Naive thymus-derived CD8-positive, alpha-beta T cell (primary cell): ENCODE data around the gene QTRT2. TPM values are rescaled to one million over a fixed set of nuclear protein-coding genes. Genes with fewer than 3 reads are reported as not detected.

ENCODE experiments used
- ATAC-seq, 2 donors: fragments of 150-1000 bp; cut with Tn5 transposase in 1 of 2; sonication (Bioruptor Pico), chemical (Tn5 transposase) in 1 of 2; 1 replicate in 1 of 2; 2 replicates in 1 of 2; pipeline ENCODE4 v1.10.0; 2021; ENCODE audit warnings: mild to moderate bottlenecking in 2 of 2, moderate library complexity in 2 of 2
- POLR2A ChIA-PET: fragments of 350-600 bp; sonication (Branson Sonifier 250); formaldehyde crosslinking; loops from one replicate; lab custom pipeline; 2021; ENCODE audit warnings: antibody characterized with exemption; lab: Charles Lee
- DNase-seq, 10 donors: peaks; one replicate each; pipeline versions ENCODE4 v3.0.0 to v3.0.0-alpha.2; 2020 to 2022
- H3K27ac Mint-ChIP-seq, 10 donors: one replicate each; pipeline ENCODE4 v1.8.0; 2020 to 2022; ENCODE audit warnings: mild to moderate bottlenecking in 10 of 10, mixed read lengths in 10 of 10, moderate library complexity in 4 of 10, inconsistent platforms in 1 of 10
- H3K27me3 Mint-ChIP-seq, 5 donors: one replicate each; pipeline ENCODE4 v1.8.0; 2021 to 2022; ENCODE audit warnings: mixed read lengths in 5 of 5
- H3K36me3 Mint-ChIP-seq, 3 donors: one replicate each; pipeline ENCODE4 v1.8.0; 2020 to 2022; ENCODE audit warnings: mixed read lengths in 3 of 3, mild to moderate bottlenecking in 2 of 3, inconsistent platforms in 1 of 3
- H3K4me1 Mint-ChIP-seq, 4 donors: one replicate each; pipeline ENCODE4 v1.8.0; 2021 to 2022; ENCODE audit warnings: mixed read lengths in 4 of 4
- H3K4me3 Mint-ChIP-seq, 10 donors: one replicate each; pipeline ENCODE4 v1.8.0; 2020 to 2022; ENCODE audit warnings: mild to moderate bottlenecking in 10 of 10, mixed read lengths in 10 of 10, moderate library complexity in 6 of 10, inconsistent platforms in 1 of 10
- H3K9me3 Mint-ChIP-seq, 9 donors: one replicate each; pipeline ENCODE4 v1.8.0; 2020 to 2022; ENCODE audit warnings: mixed read lengths in 9 of 9, mild to moderate bottlenecking in 3 of 9, inconsistent platforms in 1 of 9, moderate library complexity in 1 of 9
- polyA plus RNA-seq, 3 donors: library from polyadenylated mRNA; unstranded; fragments of 300-500 nt; fragmentation: Illumina TruSeq; gene quantifications; one replicate each; pipeline ENCODE4 v1.2.3, GENCODE V29; 2021
- total RNA-seq, 8 experiments: library from RNA in 2 of 8; stranded (reverse) in 2 of 8; gene quantifications; one replicate each; pipeline ENCODE4 v1.2.3 and lab custom pipeline; 2021 to 2026

Gene QTRT2
- total and polyA plus RNA-seq, 5 experiments from 2014 or later, result 8.1 to 36.3 (median 12.9) TPM

DNA sequence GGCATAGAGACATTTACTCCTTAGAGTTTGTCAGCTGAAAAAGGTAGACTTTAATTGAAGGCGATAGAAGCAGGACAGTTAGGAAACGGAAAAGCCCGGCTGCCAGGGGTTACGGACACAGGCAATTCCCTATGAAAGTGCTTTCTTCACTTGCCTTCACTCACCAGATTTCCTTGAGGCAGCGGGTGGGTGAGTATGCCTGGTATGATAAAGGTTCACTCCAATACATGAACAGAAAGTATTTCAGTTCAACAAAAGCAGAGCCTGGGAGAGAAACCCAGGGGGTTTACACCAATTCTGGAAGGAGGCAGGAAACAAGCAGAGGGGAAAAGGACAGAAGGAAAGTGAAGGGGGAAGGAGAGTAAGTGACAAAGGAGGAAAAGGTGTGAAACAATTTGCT lies 53.9 kb downstream of the QTRT2 start:
- no peak overlapping the region for H3K4me3 Mint-ChIP-seq
- POLR2A ChIA-PET, result no interaction called here
- H3K4me1 Mint-ChIP-seq, result no peaks in the 10 kb centered on the region
- no peaks in the 10 kb centered on the region for H3K36me3 Mint-ChIP-seq
- H3K27ac Mint-ChIP-seq, result no peak overlapping the region
- H3K9me3 Mint-ChIP-seq, result no peaks in the 10 kb centered on the region
- no peak for DNase-seq
- no peak for ATAC-seq
- peaks cover 2 to 28% (median 16%) of the 10 kb centered on the region in 5 donors for H3K27me3 Mint-ChIP-seq

DNA sequence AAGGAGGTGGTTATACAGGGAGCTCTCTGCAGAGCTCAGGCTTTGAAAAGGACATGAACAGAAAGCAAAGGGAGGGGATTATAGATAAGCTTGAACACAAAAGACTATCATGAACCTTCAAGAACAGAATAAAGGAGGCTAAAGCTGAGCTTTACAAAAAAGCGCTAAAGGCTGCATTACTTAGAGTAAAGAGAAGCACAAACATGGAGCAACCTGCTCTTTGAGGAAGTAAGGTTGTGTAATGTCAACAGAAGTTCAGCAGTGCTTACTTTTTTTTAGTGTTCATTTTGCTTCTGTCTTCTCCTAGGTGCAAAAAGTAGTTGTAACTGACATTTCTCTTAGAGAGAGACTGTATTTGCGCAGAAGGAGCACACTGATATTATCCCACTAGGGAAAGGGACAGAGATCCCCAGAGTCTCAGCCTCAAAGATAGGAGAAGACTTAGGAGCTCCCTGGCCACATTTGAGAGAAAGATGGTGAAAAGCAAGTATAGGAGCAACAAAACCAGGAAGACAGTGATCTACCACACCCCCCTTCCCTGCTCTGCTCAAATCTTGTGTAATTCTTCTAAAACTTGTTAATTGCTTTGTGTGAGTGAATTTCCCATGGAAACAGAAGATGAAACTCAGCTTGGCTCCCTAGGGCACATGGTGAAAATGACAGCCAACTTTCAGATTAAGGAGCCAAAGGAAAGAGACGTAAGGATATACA lies 54.7 kb downstream of the QTRT2 start:
- POLR2A ChIA-PET, result no interaction called here
- no peaks in the 10 kb centered on the region for H3K36me3 Mint-ChIP-seq
- ATAC-seq, result no peak
- H3K4me1 Mint-ChIP-seq, result no peaks in the 10 kb centered on the region
- H3K27me3 Mint-ChIP-seq, result peaks cover 2 to 28% (median 16%) of the 10 kb centered on the region in 5 donors
- no peak for DNase-seq
- H3K4me3 Mint-ChIP-seq, result no peak overlapping the region
- no peaks in the 10 kb centered on the region for H3K9me3 Mint-ChIP-seq
- H3K27ac Mint-ChIP-seq, result no peak overlapping the region

DNA sequence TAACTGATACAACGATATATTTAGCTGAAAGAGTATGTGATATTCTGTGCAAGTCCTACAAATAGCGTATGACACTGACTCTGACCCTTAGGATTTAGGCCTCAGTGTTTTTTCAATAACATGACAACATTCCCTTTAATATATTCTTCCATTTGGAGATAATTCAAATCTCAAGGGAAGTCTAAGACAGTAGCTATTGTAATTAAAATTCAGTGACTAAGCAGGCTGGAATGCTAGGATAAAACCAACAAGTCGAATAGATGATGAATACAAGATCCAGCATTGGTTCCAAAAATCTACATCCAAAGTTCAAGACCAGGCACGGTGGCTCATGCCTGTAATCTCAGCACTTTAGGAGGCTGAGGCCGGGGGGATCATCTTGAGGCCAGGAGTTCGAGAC lies 56.2 kb downstream of the QTRT2 start:
- POLR2A ChIA-PET, result no interaction called here
- no peak overlapping the region for H3K4me3 Mint-ChIP-seq

DNA sequence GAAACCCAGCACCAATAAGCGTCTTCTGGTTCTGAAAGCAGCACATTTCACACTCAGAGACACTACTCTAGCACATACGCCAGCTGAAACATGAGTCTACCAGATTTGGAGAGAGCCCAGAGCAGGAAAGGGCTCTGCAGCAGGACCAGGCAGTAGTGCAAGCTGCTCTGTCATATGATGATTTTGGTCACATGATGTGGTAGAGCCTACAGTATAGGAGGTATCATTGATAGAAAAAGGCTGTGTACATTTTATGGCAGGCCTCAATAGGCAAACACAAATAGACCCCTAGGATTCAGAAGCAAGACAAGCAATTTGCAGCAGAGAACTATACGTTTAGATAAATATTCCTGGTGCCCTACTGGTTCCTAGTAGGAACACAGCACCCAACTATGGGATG lies 58.2 kb downstream of the QTRT2 start:
- no peaks in the 10 kb centered on the region for H3K36me3 Mint-ChIP-seq
- H3K9me3 Mint-ChIP-seq, result no peaks in the 10 kb centered on the region
- no peak overlapping the region for H3K27ac Mint-ChIP-seq
- H3K4me3 Mint-ChIP-seq, result no peak overlapping the region
- ATAC-seq (no peak), DNase-seq (no peak)
- no peaks in the 10 kb centered on the region for H3K4me1 Mint-ChIP-seq
- POLR2A ChIA-PET, result no interaction called here
- peaks cover 0 to 27% (median 9%) of the 10 kb centered on the region in 5 donors for H3K27me3 Mint-ChIP-seq

More for the DNA sequence above, 56.2 kb downstream of the QTRT2 start:
- Mint-ChIP-seq H3K36me3 (no peaks in the 10 kb centered on the region), H3K27ac (no peak overlapping the region), H3K9me3 (no peaks in the 10 kb centered on the region), H3K4me1 (no peaks in the 10 kb centered on the region), H3K27me3 (peaks cover 2 to 28% (median 15%) of the 10 kb centered on the region in 5 donors)
- no peak for DNase-seq
- ATAC-seq, result no peak

DNA sequence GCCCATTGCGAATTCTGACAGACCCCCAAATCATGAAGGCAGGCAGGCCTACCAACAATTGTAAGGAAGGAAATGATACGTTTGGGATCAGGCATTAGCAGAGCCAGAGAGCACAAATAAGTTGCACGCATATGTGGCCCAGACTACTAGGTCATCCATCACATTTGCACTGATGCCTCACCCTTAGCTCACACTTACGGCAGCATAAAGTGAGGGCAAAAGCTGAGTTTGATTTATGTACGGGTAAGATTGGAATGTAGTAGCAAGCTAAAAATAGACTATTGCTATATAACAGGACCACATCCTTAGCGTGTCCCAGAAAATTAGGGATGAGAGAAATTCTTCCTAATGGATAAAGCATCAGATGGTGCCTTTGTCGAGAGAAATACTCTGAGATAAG lies 58.6 kb downstream of the QTRT2 start:
- H3K27ac Mint-ChIP-seq, result no peak overlapping the region
- no peaks in the 10 kb centered on the region for H3K4me1 Mint-ChIP-seq
- POLR2A ChIA-PET, result no interaction called here
- H3K27me3 Mint-ChIP-seq, result peaks cover 0 to 23% (median 8%) of the 10 kb centered on the region in 5 donors
- no peak overlapping the region for H3K4me3 Mint-ChIP-seq
- no peaks in the 10 kb centered on the region for H3K36me3 Mint-ChIP-seq
- no peaks in the 10 kb centered on the region for H3K9me3 Mint-ChIP-seq
- DNase-seq (no peak), ATAC-seq (no peak)

DNA sequence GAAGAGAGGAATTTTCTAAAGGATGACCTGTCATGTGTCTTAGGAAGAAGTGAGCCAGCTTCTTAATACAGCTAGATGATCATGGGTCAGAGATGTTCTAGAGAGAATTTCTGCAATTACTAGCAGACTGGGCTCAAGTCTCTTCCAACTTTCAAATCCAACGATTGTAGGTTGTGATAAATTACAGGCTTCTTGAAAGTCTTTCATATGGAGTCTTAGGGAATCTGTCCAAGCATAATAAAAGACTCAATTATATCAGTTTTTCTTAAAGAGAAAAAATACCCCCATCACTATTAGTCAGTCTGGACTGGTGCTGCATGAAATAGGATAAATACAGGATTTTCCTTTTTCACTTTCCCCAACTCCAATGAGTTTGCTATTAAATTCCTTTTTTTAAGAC lies 63.2 kb downstream of the QTRT2 start:
- no peak overlapping the region for H3K27ac Mint-ChIP-seq
- H3K9me3 Mint-ChIP-seq, result no peaks in the 10 kb centered on the region
- POLR2A ChIA-PET, result no interaction called here
- H3K4me3 Mint-ChIP-seq, result no peak overlapping the region
- peaks cover 2 to 10% (median 9%) of the 10 kb centered on the region in 5 donors for H3K27me3 Mint-ChIP-seq
- no peaks in the 10 kb centered on the region for H3K4me1 Mint-ChIP-seq
- ATAC-seq (no peak), DNase-seq (no peak)
- H3K36me3 Mint-ChIP-seq, result no peaks in the 10 kb centered on the region

DNA sequence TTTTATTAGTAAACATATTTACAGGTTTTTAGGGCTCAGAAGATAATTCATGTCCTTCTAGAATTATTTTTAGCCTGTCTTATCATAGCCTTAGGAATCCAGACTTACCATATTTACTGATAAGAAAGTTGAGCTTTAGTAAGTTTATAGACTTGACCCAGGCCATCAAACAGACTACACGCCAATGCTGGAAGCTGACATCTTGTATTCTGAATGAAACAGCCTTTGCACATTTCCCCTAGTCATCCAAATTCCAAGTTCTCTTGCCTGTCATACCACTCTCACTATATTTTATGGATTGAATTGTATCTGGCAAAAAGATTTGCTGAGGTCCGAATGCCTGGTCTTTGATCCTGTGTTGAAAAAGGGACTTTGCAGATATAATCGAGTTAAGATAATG lies 63.7 kb downstream of the QTRT2 start:
- Mint-ChIP-seq H3K4me3 (no peak overlapping the region), H3K27me3 (peaks cover 2 to 10% (median 9%) of the 10 kb centered on the region in 5 donors), H3K4me1 (no peaks in the 10 kb centered on the region), H3K9me3 (no peaks in the 10 kb centered on the region), H3K27ac (no peak overlapping the region), H3K36me3 (no peaks in the 10 kb centered on the region)
- DNase-seq (no peak), ATAC-seq (no peak)
- POLR2A ChIA-PET, result no interaction called here

DNA sequence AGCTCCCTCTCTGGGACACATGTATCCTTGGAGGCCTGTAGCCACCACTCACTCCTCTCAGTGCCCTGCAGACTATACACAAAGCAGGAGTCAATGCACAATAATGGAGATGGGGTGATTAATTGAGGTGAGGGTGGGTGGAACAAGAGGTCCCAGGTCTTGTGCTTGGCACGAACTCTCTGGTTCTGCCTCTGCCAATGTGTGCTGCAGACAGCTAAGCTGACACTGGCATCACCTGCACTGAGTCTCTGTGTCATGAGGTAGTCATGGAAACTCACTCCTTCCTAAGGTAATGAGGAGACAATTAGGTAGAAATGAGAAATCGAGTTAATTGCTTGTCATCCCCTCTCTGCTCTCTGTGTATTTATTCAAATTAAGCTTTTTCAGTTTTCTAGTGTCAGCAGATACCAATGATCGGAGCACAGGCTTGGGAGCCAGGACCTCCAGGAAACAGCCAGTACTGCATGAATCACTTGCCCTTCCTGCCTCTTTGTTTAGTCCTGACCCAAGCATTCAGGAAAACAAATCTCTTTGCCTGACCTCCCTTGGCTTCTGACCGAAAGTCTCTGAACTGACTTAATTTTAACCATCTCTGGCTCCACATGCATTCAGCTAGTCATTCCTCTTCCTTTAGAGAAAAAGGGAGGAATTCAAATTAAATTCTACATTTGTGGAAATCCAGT lies 65.6 kb downstream of the QTRT2 start:
- Mint-ChIP-seq H3K27ac (no peak overlapping the region), H3K36me3 (no peaks in the 10 kb centered on the region), H3K9me3 (no peaks in the 10 kb centered on the region), H3K27me3 (peaks cover 2 to 10% (median 9%) of the 10 kb centered on the region in 5 donors), H3K4me1 (no peaks in the 10 kb centered on the region), H3K4me3 (no peak overlapping the region)
- no peak for DNase-seq
- ATAC-seq, result no peak
- POLR2A ChIA-PET, result no interaction called here

DNA sequence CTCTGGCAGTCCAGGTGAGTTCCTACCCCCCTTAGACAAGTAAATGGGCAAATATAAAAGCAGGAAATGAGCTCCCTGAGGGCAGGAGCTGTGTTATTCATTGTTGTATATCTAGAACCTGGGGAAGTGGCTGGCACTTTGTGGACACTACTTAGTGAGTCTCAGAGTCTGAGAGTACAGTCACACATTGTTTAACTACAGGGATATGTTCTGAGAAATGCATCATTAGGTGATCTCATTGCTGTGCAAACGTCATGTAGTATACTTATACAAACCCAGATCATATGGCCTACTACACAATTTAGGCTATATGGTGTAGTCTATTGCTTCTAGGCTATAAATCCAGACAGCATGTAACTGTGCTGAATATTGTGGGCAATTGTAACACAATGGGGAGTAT lies 69.9 kb downstream of the QTRT2 start:
- no peak for ATAC-seq
- POLR2A ChIA-PET, result no interaction called here

DNA sequence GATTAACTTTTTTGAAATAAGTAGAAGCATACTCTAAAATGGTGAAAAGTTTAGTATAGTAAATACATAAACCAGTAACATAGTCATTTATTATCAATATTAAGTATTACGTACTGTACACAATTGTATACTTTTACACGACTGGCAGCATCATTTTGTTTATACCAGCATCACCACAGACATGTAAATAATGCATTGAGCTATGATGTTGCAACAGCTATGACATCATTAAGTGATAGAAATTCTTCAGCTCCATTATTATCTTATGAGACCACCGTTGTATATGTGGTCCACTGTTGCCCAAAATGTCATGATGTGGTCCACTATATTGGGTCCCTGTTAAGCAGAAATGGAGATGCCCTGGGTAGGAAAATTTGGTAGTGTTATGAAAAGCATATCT lies 71.0 kb downstream of the QTRT2 start:
- no peak for ATAC-seq
- Mint-ChIP-seq H3K36me3 (no peaks in the 10 kb centered on the region), H3K9me3 (no peaks in the 10 kb centered on the region), H3K27me3 (peaks cover 2 to 15% (median 9%) of the 10 kb centered on the region in 5 donors), H3K27ac (no peak overlapping the region), H3K4me1 (no peaks in the 10 kb centered on the region), H3K4me3 (no peak overlapping the region)
- DNase-seq, result no peak
- POLR2A ChIA-PET, result no interaction called here

More for the DNA sequence above, 69.9 kb downstream of the QTRT2 start:
- Mint-ChIP-seq H3K36me3 (no peaks in the 10 kb centered on the region), H3K9me3 (no peaks in the 10 kb centered on the region), H3K4me1 (no peaks in the 10 kb centered on the region), H3K27ac (no peak overlapping the region), H3K27me3 (peaks cover 2 to 10% (median 9%) of the 10 kb centered on the region in 5 donors), H3K4me3 (no peak overlapping the region)
- DNase-seq, result no peak

DNA sequence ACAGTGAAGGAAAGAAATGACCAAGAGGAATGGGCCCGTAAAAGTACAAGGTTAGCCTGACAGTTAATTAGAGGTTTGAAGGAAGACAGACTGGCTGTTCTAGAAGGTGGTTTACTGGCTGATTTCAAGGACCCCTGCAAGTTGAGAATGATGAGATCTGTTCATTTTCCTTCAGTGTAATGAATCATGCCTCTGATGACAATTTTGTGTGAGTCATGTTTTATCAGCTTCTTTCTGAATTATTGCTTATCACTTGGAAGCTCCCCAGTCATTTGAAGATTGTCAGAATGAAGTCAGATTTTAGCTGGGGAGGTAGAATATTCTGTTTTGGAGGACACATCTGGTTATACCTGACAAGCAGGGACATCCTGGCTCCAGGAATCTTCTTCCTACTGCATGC lies 71.7 kb downstream of the QTRT2 start:
- Mint-ChIP-seq H3K27me3 (peaks cover 2 to 15% (median 9%) of the 10 kb centered on the region in 5 donors), H3K27ac (no peak overlapping the region), H3K4me3 (no peak overlapping the region), H3K36me3 (no peaks in the 10 kb centered on the region), H3K9me3 (no peaks in the 10 kb centered on the region), H3K4me1 (no peaks in the 10 kb centered on the region)
- POLR2A ChIA-PET, result no interaction called here
- no peak for DNase-seq
- no peak for ATAC-seq

DNA sequence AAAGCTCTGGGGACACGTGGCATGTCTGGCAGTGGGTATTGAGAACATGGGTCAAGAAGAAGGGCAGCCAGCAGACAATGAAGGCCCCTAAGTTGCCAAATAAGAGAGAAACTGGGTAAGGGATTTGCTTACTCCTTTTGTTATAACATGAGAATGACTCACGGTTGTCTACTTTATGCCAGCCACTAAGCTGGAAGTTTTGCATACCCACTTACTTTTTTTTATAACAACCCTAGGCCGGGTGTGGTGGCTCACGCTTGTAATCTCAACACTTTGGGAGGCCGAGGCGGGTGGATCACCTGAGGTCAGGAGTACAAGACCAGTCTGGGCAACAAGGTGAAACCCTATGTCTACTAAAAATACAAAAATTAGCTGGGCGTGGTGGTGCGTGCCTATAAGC lies 72.3 kb downstream of the QTRT2 start:
- Mint-ChIP-seq H3K27ac (no peak overlapping the region), H3K36me3 (no peaks in the 10 kb centered on the region), H3K4me3 (no peak overlapping the region), H3K9me3 (no peaks in the 10 kb centered on the region), H3K4me1 (no peaks in the 10 kb centered on the region), H3K27me3 (peaks cover 0 to 9% (median 4%) of the 10 kb centered on the region in 5 donors)
- DNase-seq, result no peak
- ATAC-seq, result no peak
- POLR2A ChIA-PET, result no interaction called here

DNA sequence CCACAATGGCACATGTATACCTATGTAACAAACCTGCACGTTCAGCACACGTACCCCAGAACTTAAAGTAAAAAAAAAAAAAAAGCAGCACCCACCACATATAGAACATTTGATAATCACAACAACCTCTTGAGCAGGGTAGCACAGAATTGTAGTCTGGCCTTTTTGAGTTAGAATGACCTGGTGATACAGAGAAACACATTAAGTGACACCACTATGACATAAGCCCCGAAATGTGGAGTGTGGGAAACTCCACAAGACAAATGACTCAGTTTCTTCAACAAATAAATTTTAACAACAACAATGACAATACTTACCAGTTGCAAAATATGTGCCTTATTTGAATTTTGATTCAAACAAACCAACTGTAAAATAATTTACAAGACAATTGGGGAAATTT lies 76.0 kb downstream of the QTRT2 start:
- POLR2A ChIA-PET, result no interaction called here
- H3K9me3 Mint-ChIP-seq, result no peaks in the 10 kb centered on the region
- ATAC-seq, result no peak

More for the DNA sequence above, 76.0 kb downstream of the QTRT2 start:
- Mint-ChIP-seq H3K27me3 (peaks cover 0 to 8% (median 1%) of the 10 kb centered on the region in 5 donors), H3K36me3 (no peaks in the 10 kb centered on the region), H3K4me1 (no peaks in the 10 kb centered on the region), H3K4me3 (no peak overlapping the region), H3K27ac (no peak overlapping the region)
- no peak for DNase-seq
